Osteoblast (primary cell): ENCODE results near the gene ATXN10. TPM values are rescaled to one million over a fixed set of nuclear protein-coding genes. Genes with fewer than 3 reads are reported as not detected.
A peak's percentile ranks its signal among the peaks of the same experiment; 100 is the strongest.

Experiments
- DNase-seq: peaks from one replicate; pipeline ENCODE4 v3.0.0; 2011; ENCODE audit warnings: low spot score, mixed read lengths; ENCODE audit not compliant: insufficient read length; ENCODE audit errors: missing footprints
- H2AFZ ChIP-seq: 2 replicates; pipeline ENCODE4 v1.6.0; 2011; ENCODE audit warnings: mild to moderate bottlenecking, low read length
- H3K27ac ChIP-seq: 2 replicates; pipeline ENCODE4 v1.5.1; 2011; ENCODE audit warnings: mild to moderate bottlenecking, low read depth, low read length, moderate library complexity
- H3K27me3 ChIP-seq: 2 replicates; pipeline ENCODE4 v1.6.0; 2012; ENCODE audit warnings: mild to moderate bottlenecking, control low read depth, inconsistent platforms, low read length, moderate library complexity; ENCODE audit not compliant: insufficient read depth
- H3K36me3 ChIP-seq: 2 replicates; pipeline ENCODE4 v1.5.1; 2011; ENCODE audit warnings: mild to moderate bottlenecking, low read length, control low read depth, moderate library complexity; ENCODE audit not compliant: insufficient read depth
- H3K4me1 ChIP-seq: 2 replicates; pipeline ENCODE4 v1.5.1; 2011; ENCODE audit warnings: mild to moderate bottlenecking, low read length, control low read depth, moderate library complexity; ENCODE audit not compliant: insufficient read depth
- H3K4me2 ChIP-seq: 2 replicates; pipeline ENCODE4 v1.6.0; 2011; ENCODE audit warnings: mild to moderate bottlenecking, low read length; ENCODE audit not compliant: insufficient read depth
- H3K4me3 ChIP-seq: fragments of 200-600 bp; sonication (generic); 3 replicates; pipeline ENCODE4 v1.5.1; 2012; ENCODE audit warnings: mild to moderate bottlenecking, low read length, inconsistent platforms; ENCODE audit not compliant: insufficient read depth
- H3K79me2 ChIP-seq: 2 replicates; pipeline ENCODE4 v1.6.0; 2012; ENCODE audit warnings: mild to moderate bottlenecking, low read length, control low read depth, inconsistent platforms; ENCODE audit not compliant: insufficient read depth
- H3K9me3 ChIP-seq: 2 replicates; pipeline ENCODE4 v1.5.1; 2011; ENCODE audit warnings: low read depth, low read length, control low read depth
- H4K20me1 ChIP-seq: 2 replicates; pipeline ENCODE4 v1.6.0; 2012; ENCODE audit warnings: mild to moderate bottlenecking, low read length, control low read depth; ENCODE audit not compliant: insufficient read depth
- total RNA-seq: library from RNA; depleted of rRNA; stranded (reverse); fragments of >200 nt; gene quantifications from 2 replicates; pipeline ENCODE4 v1.2.3, GENCODE V29; 2012
- TF ChIP-seq, protein P1 (sequence below): IDR thresholded peaks from 2 replicates; pipeline ENCODE4 v1.5.1; 2011; ENCODE audit warnings: mild to moderate bottlenecking, low read depth, low read length, moderate library complexity; ENCODE audit errors: extremely low read depth

ATXN10 gene
- total RNA-seq, 1 donor = 138 TPM

DNA sequence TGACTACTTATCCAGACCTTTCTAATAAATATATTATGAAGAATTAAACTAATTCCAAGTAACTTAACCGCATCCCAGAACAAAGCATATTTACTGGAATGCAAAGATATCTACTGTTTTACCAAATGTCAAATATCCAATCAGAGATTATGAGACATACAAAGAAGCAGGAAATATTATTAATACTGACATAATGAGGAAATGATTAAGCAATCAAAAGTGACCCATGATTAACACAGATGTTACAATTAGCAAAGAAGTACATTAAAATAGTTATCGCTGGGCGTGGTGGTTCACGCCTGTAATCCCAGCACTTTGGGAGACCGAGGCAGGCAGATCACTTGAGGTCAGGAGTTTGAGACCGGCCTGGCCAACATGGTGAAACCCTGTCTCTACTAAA is 200.1 kb downstream of the ATXN10 start:
- H3K4me2 ChIP-seq = no peak overlapping the region
- H3K36me3 ChIP-seq = no peaks in the 10 kb centered on the region
- H2AFZ ChIP-seq = no peak overlapping the region
- no peak overlapping the region for H3K27ac ChIP-seq
- no peak for DNase-seq
- peaks cover 8% of the 10 kb centered on the region for H3K9me3 ChIP-seq
- peaks cover 31% of the 10 kb centered on the region for H3K27me3 ChIP-seq
- H3K4me3 ChIP-seq = no peak overlapping the region
- TF ChIP-seq, protein P1, sequence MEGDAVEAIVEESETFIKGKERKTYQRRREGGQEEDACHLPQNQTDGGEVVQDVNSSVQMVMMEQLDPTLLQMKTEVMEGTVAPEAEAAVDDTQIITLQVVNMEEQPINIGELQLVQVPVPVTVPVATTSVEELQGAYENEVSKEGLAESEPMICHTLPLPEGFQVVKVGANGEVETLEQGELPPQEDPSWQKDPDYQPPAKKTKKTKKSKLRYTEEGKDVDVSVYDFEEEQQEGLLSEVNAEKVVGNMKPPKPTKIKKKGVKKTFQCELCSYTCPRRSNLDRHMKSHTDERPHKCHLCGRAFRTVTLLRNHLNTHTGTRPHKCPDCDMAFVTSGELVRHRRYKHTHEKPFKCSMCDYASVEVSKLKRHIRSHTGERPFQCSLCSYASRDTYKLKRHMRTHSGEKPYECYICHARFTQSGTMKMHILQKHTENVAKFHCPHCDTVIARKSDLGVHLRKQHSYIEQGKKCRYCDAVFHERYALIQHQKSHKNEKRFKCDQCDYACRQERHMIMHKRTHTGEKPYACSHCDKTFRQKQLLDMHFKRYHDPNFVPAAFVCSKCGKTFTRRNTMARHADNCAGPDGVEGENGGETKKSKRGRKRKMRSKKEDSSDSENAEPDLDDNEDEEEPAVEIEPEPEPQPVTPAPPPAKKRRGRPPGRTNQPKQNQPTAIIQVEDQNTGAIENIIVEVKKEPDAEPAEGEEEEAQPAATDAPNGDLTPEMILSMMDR = no peak
- H4K20me1 ChIP-seq = peaks cover 6% of the 10 kb centered on the region
- H3K79me2 ChIP-seq = no peaks in the 10 kb centered on the region
- H3K4me1 ChIP-seq = no peaks in the 10 kb centered on the region

DNA sequence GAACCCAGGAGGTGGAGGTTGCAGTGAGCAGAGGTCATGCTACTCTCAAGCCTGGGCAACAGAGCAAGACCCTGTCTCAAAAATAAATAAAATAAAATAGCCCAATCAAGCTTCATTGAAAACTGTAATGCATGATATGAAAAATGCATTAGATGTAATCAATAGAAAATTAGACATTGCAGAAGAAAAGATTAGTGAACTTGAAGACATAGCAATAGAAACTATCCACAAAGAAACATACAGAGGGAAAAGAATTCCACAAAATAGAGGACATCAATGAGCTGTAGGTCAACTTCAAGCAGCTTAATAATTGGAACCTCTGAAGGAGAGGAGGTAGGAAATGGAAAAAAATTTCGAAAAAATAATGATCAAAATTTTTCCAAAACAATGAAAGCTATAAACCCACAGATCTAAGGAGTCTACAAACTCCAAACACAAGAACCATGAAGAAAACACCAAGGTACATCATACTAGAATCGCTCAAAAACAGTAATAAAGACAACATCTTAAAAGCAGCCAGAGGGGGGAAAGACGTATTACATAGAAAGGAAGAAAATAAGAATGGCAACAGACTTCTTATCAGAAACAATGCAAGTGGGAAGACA is 201.1 kb downstream of the ATXN10 start:
- Histone ChIP-seq H3K4me2 (no peak overlapping the region), H3K79me2 (no peaks in the 10 kb centered on the region), H3K4me1 (no peaks in the 10 kb centered on the region), H3K36me3 (no peaks in the 10 kb centered on the region), H3K9me3 (peaks cover 8% of the 10 kb centered on the region), H2AFZ (no peak overlapping the region), H4K20me1 (peaks cover 6% of the 10 kb centered on the region), H3K4me3 (no peak overlapping the region), H3K27ac (no peak overlapping the region), H3K27me3 (peaks cover 21% of the 10 kb centered on the region)
- TF ChIP-seq, protein P1 = no peak
- DNase-seq = no peak

DNA sequence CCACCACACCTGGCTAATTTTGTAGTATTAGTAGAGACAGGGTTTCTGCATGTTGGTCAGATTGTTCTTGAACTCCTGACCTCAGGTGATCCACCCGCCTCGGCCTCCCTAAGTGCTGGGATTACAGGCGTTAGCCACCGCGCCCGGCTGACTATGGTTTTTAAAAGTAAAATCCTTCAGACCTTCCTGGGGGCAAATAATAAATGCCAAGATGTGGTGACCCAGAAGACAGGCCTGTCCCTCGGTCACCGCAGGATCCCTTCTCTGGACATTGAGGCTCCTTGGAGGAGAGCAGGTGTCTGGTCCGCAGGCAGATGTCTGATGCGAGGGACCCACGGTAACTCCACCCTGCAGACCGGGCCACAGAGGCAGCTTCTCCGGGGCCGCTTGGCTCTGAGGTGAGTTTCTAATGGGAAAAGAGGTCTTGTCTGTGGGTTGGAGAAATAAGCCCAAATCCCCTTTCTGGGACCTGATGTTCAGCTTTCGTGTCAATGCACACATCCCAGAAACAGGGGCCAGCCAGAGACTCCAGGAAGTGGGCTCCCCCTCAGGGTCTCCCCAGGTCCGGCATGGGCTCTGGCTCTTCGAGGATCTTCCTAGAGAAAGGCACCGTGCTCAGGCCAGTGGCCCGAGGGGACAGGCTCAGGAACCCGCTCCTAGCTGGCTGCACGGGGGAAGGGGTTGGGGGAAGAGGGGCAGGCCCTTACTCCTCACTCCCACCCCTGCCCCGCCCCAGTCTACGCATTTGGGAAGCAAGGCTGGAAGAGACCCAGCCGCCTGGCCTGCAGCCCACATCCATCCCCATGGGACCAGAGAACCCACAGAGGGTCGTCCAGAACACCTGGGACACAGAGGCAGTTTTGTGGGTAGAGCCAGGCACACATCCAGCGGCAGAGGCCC is 204.8 kb downstream of the ATXN10 start:
- H4K20me1 ChIP-seq = no peaks in the 10 kb centered on the region
- TF ChIP-seq, protein P1 = no peak
- H3K27ac ChIP-seq = no peak overlapping the region
- no peaks in the 10 kb centered on the region for H3K79me2 ChIP-seq
- H3K36me3 ChIP-seq = no peaks in the 10 kb centered on the region
- H3K27me3 ChIP-seq = peaks cover 28% of the 10 kb centered on the region
- H3K4me1 ChIP-seq = no peaks in the 10 kb centered on the region
- no peak overlapping the region for H3K4me2 ChIP-seq
- DNase-seq = peak; percentile 39
- H3K4me3 ChIP-seq = no peak overlapping the region
- peaks cover 8% of the 10 kb centered on the region for H3K9me3 ChIP-seq
- H2AFZ ChIP-seq = no peak overlapping the region

DNA sequence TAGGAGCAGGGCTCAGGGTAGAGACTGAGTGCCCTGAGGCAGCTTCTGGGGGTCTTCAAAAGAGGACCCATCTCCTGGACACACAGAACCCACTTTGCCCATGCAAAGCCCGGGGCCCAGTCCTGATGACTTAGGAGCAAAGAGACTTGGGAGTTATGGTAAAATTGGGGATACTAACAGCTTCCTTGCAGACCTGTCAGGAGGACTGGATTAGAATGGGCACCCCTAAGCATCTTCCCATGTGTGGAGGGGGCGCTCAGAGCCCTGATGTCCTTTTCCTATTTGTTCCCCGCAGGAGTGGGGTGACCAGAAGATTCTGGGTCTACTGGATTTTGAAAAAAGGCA is 205.4 kb downstream of the ATXN10 start:
- no peaks in the 10 kb centered on the region for H3K4me1 ChIP-seq
- no peak overlapping the region for H3K4me3 ChIP-seq
- peaks cover 8% of the 10 kb centered on the region for H3K9me3 ChIP-seq
- H3K36me3 ChIP-seq = no peaks in the 10 kb centered on the region
- H2AFZ ChIP-seq = no peak overlapping the region
- H3K27me3 ChIP-seq = peaks cover 32% of the 10 kb centered on the region
- no peak for DNase-seq
- H3K27ac ChIP-seq = no peak overlapping the region
- H3K79me2 ChIP-seq = no peaks in the 10 kb centered on the region
- H3K4me2 ChIP-seq = no peak overlapping the region
- TF ChIP-seq, protein P1 = no peak
- H4K20me1 ChIP-seq = no peaks in the 10 kb centered on the region
